Breast epithelium (tissue), 3 donors: Measurements from ENCODE around the gene ZNF816.

Experiments used
- POLR2A ChIP-seq: fragments of 450-650 bp; IDR thresholded peaks from one replicate; pipeline ENCODE4 v1.6.1; 2016; ENCODE audit warnings: antibody characterized with exemption, mild to moderate bottlenecking, moderate library complexity
- POLR2AphosphoS5 ChIP-seq, 3 donors: sonication (generic); formaldehyde crosslinking; IDR thresholded peaks; one replicate each; pipeline ENCODE4 v1.6.1; 2017; ENCODE audit warnings: antibody characterized with exemption in 3 of 3
- TF ChIP-seq, protein P1 (sequence below), 3 donors: fragments of 450-650 bp; IDR thresholded peaks; one replicate each; pipeline ENCODE4 v1.5.1; 2016 to 2017; ENCODE audit warnings: antibody characterized with exemption in 3 of 3, mild to moderate bottlenecking in 3 of 3, moderate library complexity in 3 of 3

DNA sequence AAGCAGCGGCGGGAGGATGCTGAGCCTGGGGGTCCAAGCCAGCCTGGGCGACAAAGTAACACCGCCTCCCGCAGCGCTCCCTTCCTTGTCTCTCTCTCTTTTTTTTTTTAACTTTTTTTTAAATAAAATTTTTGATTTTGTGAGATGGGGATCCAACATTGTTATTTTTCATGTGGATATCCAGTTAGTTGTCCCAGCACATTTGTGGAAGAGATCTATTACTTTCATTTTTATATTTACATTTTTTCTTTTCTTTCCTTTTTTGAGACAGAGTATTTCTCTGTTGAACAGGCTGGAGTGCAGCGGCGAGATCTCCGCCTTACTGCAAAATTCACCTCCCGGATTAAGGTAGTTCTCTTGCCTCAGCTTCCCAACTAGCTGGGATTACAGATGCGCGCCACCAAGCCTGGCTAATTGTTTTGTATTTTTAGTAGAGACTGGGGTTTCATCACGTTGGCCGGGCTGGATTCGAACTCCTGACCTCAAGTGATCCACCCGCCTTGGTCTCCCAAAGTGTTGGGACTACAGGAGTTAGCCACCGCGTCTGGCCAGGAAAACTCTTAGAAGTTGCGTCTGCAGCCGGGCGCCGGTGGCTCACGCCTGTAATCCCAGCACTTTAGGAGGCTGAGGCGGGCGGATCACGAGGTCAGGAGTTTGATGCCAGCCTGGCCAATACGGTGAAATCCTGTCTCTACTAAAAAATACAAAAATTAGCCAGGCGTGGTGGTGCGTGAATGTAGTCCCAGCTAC lies 19.4 kb downstream of the ZNF816 start:
- TF ChIP-seq, protein P1, sequence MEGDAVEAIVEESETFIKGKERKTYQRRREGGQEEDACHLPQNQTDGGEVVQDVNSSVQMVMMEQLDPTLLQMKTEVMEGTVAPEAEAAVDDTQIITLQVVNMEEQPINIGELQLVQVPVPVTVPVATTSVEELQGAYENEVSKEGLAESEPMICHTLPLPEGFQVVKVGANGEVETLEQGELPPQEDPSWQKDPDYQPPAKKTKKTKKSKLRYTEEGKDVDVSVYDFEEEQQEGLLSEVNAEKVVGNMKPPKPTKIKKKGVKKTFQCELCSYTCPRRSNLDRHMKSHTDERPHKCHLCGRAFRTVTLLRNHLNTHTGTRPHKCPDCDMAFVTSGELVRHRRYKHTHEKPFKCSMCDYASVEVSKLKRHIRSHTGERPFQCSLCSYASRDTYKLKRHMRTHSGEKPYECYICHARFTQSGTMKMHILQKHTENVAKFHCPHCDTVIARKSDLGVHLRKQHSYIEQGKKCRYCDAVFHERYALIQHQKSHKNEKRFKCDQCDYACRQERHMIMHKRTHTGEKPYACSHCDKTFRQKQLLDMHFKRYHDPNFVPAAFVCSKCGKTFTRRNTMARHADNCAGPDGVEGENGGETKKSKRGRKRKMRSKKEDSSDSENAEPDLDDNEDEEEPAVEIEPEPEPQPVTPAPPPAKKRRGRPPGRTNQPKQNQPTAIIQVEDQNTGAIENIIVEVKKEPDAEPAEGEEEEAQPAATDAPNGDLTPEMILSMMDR (IDR thresholded peaks at IDR 0.05) = no peak
- TF ChIP-seq POLR2A (no peak), POLR2AphosphoS5 (IDR thresholded peaks at IDR 0.05) (no peak)
